Astrocyte (in vitro differentiated cells and primary cell): ENCODE results near the gene KLRB1. TPM values are rescaled to one million over a fixed set of nuclear protein-coding genes. Genes with fewer than 3 reads are reported as not detected.
"Not testable (repeated sequence)": the region's sequence is repeated elsewhere in the genome, so short reads cannot be mapped to it uniquely, and the experiment has no call there.

Experiments
- DNase-seq: peaks from one replicate; pipeline ENCODE4 v3.0.0-alpha.2; 2010; ENCODE audit warnings: low read depth
- FAIRE-seq: peaks from 2 replicates; lab custom pipeline; 2011; peaks lifted over from hg19 to GRCh38; lab: Jason Lieb, UNC
- H2AFZ ChIP-seq: 2 replicates; pipeline ENCODE4 v1.6.0; 2012; ENCODE audit warnings: low read depth, low read length, inconsistent platforms
- H3K27ac ChIP-seq: 2 replicates; pipeline ENCODE4 v1.5.1; 2011; ENCODE audit warnings: low read depth, low read length, inconsistent platforms
- H3K27me3 ChIP-seq: 2 replicates; pipeline ENCODE4 v1.6.0; 2011; ENCODE audit warnings: low read length, inconsistent platforms; ENCODE audit not compliant: insufficient read depth
- H3K36me3 ChIP-seq: 2 replicates; pipeline ENCODE4 v1.5.1; 2011; ENCODE audit warnings: low read length, inconsistent platforms; ENCODE audit not compliant: insufficient read depth
- H3K4me1 ChIP-seq: 2 replicates; pipeline ENCODE4 v1.5.1; 2011; ENCODE audit warnings: low read length, inconsistent platforms; ENCODE audit not compliant: insufficient read depth
- H3K4me2 ChIP-seq: 2 replicates; pipeline ENCODE4 v1.6.0; 2012; ENCODE audit warnings: low read length, inconsistent platforms
- H3K4me3 ChIP-seq: 2 replicates; pipeline ENCODE4 v1.5.1; 2011; ENCODE audit warnings: low read depth, mild to moderate bottlenecking, low read length, inconsistent platforms; ENCODE audit not compliant: insufficient read depth
- H3K79me2 ChIP-seq: 2 replicates; pipeline ENCODE4 v1.6.0; 2012; ENCODE audit warnings: mild to moderate bottlenecking, low read length, inconsistent platforms; ENCODE audit not compliant: insufficient read depth
- H3K9ac ChIP-seq: 2 replicates; pipeline ENCODE4 v1.6.0; 2012; ENCODE audit warnings: mild to moderate bottlenecking, low read length, inconsistent platforms
- H3K9me3 ChIP-seq: 2 replicates; pipeline ENCODE4 v1.5.1; 2012; ENCODE audit warnings: low read depth, mild to moderate bottlenecking, low read length, inconsistent platforms; ENCODE audit not compliant: insufficient read depth
- H4K20me1 ChIP-seq: 2 replicates; pipeline ENCODE4 v1.6.0; 2012; ENCODE audit warnings: low read length, inconsistent platforms; ENCODE audit not compliant: insufficient read depth
- H3K27ac Mint-ChIP-seq: one replicate; pipeline ENCODE4 v1.8.0; 2021; ENCODE audit warnings: mild to moderate bottlenecking, mixed read lengths; ENCODE audit not compliant: unreplicated experiment
- H3K27me3 Mint-ChIP-seq: one replicate; pipeline ENCODE4 v1.8.0; 2021; ENCODE audit warnings: low read depth, mixed read lengths; ENCODE audit not compliant: unreplicated experiment
- H3K36me3 Mint-ChIP-seq: one replicate; pipeline ENCODE4 v1.8.0; 2021; ENCODE audit warnings: low read depth, mixed read lengths; ENCODE audit not compliant: unreplicated experiment
- H3K4me1 Mint-ChIP-seq: one replicate; pipeline ENCODE4 v1.8.0; 2021; ENCODE audit warnings: low read depth, mixed read lengths; ENCODE audit not compliant: unreplicated experiment
- H3K4me3 Mint-ChIP-seq: one replicate; pipeline ENCODE4 v1.8.0; 2021; ENCODE audit warnings: mild to moderate bottlenecking, moderate library complexity, mixed read lengths; ENCODE audit not compliant: unreplicated experiment
- H3K9me3 Mint-ChIP-seq: one replicate; pipeline ENCODE4 v1.8.0; 2021; ENCODE audit warnings: mild to moderate bottlenecking, mixed read lengths; ENCODE audit not compliant: unreplicated experiment
- EZH2 ChIP-seq: IDR thresholded peaks from 2 replicates; pipeline ENCODE4 v1.6.1; 2012; ENCODE audit warnings: mild to moderate bottlenecking, low read length, inconsistent platforms; ENCODE audit not compliant: insufficient read depth
- total RNA-seq: library from RNA; stranded (reverse); gene quantifications from 2 replicates; pipeline ENCODE4 v1.2.1, GENCODE V29; 2021
- TF ChIP-seq, protein P1 (sequence below): IDR thresholded peaks from 2 replicates; pipeline ENCODE4 v1.5.1; 2011; ENCODE audit warnings: low read depth, mild to moderate bottlenecking, inconsistent platforms, low read length, moderate library complexity; ENCODE audit not compliant: insufficient read depth

The KLRB1 gene
- total RNA-seq, 1 donor from 2014 or later, result not detected

DNA sequence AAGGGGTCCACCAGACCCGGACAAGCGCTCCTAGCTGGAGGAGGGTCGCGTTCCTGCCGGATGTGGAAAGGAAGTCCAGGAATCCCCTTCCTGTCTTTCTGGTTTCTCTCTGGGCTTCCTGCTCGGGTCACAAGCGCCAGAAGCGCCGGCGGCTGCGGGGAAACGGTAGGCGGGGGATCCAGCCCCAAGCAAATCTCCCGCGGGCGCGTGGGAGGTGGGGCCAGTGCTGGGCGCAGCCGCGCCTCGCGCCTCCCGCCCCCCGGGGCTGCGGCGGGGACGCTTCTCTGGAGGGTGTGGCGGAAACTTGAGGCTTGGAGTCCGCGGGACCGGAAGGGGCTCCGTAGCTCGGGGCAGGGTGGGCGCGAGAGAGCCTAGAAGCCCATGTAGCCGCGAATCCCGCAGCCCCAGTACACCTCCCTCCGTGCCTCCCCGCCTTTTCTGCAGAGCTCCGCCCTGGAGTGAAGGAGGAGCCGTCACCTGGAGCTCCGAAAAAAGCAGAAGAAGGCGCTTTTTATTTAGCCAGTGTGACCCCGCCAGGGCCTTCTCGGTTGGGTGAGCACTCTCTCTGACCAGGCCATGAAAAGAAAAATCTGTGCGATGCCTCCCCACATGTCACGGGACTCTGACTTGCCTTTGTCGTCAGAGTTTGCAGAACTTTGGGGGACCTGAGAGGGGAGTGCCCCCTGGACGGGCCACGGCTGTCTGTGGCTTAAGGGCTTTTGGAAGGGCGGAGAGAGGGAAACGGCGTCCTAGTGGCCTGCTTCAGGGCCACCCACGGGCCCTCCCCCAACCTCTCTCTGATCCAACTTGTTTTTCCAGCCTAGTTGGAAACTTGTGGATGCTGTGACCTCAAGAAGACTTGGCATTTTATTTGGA is 40.3 kb upstream of the KLRB1 start:
- H3K4me3 ChIP-seq, result peak overlapping the region; percentile 70
- Mint-ChIP-seq H3K27me3 (no peaks in the 10 kb centered on the region), H3K36me3 (peaks cover 4% of the 10 kb centered on the region)

DNA sequence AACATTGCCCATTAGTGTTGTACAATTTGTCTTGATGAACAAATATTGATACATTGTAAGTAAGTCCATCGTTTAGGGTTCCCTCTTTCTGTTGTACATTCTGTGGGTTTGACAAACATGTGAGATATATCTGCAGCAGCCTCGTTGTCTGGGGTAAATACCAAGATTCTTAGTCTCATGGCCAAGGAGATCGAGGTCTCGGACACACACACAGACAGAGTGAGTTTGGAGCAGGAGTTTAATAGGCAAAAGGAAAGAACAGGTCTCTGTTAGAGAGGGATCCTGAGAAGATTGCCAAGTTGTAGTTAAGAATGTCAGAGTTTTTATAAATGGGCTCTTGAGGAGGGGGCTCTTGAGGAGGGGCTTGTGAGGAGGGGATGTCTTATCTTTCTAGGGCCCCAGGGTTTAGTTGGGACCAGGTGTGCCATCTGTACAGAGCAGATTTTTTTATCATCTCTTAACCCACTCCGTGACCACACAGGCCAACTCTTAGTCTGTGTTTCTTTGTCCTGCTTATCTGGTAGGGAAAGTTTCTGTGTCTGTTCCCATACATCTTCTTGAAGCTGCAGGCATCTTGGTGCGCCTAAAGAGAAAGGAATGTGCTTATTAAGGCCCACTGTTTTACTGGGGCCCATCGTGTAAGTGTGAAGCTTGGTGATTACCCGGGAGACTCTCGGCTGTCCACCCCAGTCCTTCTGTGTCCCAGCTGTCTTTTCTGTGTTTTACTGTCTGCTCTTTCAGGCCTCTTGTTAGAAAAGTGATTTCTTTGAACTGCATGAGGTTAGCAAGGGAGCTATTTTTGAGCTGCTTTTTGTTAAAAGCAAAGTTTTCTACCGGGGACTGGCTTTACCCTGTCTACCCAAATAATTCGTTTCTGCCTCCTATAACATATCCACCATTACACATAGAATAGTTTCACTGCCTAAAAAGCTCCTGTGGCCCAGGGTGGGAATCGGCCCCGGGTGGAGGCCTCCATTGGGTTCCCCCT is 39.4 kb upstream of the KLRB1 start:
- no peaks in the 10 kb centered on the region for H3K27me3 Mint-ChIP-seq
- Histone ChIP-seq H3K9ac (peak overlapping the region; percentile 90), H3K27me3 (no peaks in the 10 kb centered on the region), H3K36me3 (no peaks in the 10 kb centered on the region), H3K4me1 (peaks cover 23% of the 10 kb centered on the region), H3K9me3 (no peaks in the 10 kb centered on the region), H3K79me2 (peaks cover 20% of the 10 kb centered on the region), H2AFZ (peak overlapping the region; percentile 92), H4K20me1 (no peaks in the 10 kb centered on the region), H3K27ac (peak overlapping the region; percentile 74), H3K4me2 (peak overlapping the region; percentile 97), H3K4me3 (peak overlapping the region; percentile 70)
- TF ChIP-seq EZH2, result no peak
- TF ChIP-seq, protein P1, sequence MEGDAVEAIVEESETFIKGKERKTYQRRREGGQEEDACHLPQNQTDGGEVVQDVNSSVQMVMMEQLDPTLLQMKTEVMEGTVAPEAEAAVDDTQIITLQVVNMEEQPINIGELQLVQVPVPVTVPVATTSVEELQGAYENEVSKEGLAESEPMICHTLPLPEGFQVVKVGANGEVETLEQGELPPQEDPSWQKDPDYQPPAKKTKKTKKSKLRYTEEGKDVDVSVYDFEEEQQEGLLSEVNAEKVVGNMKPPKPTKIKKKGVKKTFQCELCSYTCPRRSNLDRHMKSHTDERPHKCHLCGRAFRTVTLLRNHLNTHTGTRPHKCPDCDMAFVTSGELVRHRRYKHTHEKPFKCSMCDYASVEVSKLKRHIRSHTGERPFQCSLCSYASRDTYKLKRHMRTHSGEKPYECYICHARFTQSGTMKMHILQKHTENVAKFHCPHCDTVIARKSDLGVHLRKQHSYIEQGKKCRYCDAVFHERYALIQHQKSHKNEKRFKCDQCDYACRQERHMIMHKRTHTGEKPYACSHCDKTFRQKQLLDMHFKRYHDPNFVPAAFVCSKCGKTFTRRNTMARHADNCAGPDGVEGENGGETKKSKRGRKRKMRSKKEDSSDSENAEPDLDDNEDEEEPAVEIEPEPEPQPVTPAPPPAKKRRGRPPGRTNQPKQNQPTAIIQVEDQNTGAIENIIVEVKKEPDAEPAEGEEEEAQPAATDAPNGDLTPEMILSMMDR, result no peak
- H3K9me3 Mint-ChIP-seq, result peaks cover 7% of the 10 kb centered on the region
- H3K27ac Mint-ChIP-seq, result peak overlapping the region; percentile 96
- H3K4me3 Mint-ChIP-seq, result peak overlapping the region; percentile 80
- peaks cover 28% of the 10 kb centered on the region for H3K4me1 Mint-ChIP-seq
- DNase-seq (peak; percentile 55), FAIRE-seq (no peak)
- H3K36me3 Mint-ChIP-seq, result peaks cover 4% of the 10 kb centered on the region

More for the DNA sequence above, 40.3 kb upstream of the KLRB1 start:
- FAIRE-seq (no peak), DNase-seq (peak; percentile 71)
- no peaks in the 10 kb centered on the region for H4K20me1 ChIP-seq
- peak overlapping the region; percentile 74 for H3K27ac ChIP-seq
- H3K27ac Mint-ChIP-seq, result peak overlapping the region; percentile 96
- H3K27me3 ChIP-seq, result no peaks in the 10 kb centered on the region
- H3K4me1 Mint-ChIP-seq, result peaks cover 28% of the 10 kb centered on the region
- H3K9me3 Mint-ChIP-seq, result peaks cover 7% of the 10 kb centered on the region
- H3K4me1 ChIP-seq, result peaks cover 23% of the 10 kb centered on the region
- H3K4me2 ChIP-seq, result peak overlapping the region; percentile 97
- TF ChIP-seq, protein P1, result no peak
- TF ChIP-seq EZH2, result no peak
- H3K9ac ChIP-seq, result peak overlapping the region; percentile 90
- H2AFZ ChIP-seq, result peak overlapping the region; percentile 92
- no peaks in the 10 kb centered on the region for H3K9me3 ChIP-seq
- peaks cover 30% of the 10 kb centered on the region for H3K79me2 ChIP-seq
- H3K36me3 ChIP-seq, result no peaks in the 10 kb centered on the region
- peak overlapping the region; percentile 80 for H3K4me3 Mint-ChIP-seq

- not testable (repeated sequence) for H4K20me1 ChIP-seq, H3K36me3 ChIP-seq, H3K4me2 ChIP-seq, H3K4me3 Mint-ChIP-seq, H3K27me3 ChIP-seq, FAIRE-seq, DNase-seq, H3K4me3 ChIP-seq, H3K9me3 Mint-ChIP-seq, H3K27ac Mint-ChIP-seq, H3K27ac ChIP-seq, H3K27me3 Mint-ChIP-seq, H3K9ac ChIP-seq, H3K36me3 Mint-ChIP-seq, H2AFZ ChIP-seq, H3K9me3 ChIP-seq
- peaks cover 17% of the 10 kb centered on the region for H3K79me2 ChIP-seq
- H3K4me1 Mint-ChIP-seq, result peaks cover 13% of the 10 kb centered on the region
- peaks cover 14% of the 10 kb centered on the region for H3K4me1 ChIP-seq
These were observed 37.4 kb upstream of the KLRB1 start for GRCh38 chr12:9644985-9645551.
